Skeletal muscle satellite cell (primary cell): ENCODE data around the gene R3HDM1.

ENCODE experiments used
- H3K27me3 ChIP-seq: 2 replicates; pipeline ENCODE4 v1.7.0; 2013; ENCODE audit warnings: low read length; ENCODE audit not compliant: control insufficient read depth, insufficient read depth
- H3K36me3 ChIP-seq: 2 replicates; pipeline ENCODE4 v1.7.0; 2013; ENCODE audit warnings: mild to moderate bottlenecking, control low read depth, low read length; ENCODE audit not compliant: insufficient read depth
- H3K4me1 ChIP-seq: 2 replicates; pipeline ENCODE4 v1.7.0; 2013; ENCODE audit warnings: low read length; ENCODE audit not compliant: control insufficient read depth, insufficient read depth
- H3K4me2 ChIP-seq: 2 replicates; pipeline ENCODE4 v1.7.0; 2013; ENCODE audit warnings: mild to moderate bottlenecking, low read length
- H3K4me3 ChIP-seq: 2 replicates; pipeline ENCODE4 v1.7.0; 2013; ENCODE audit warnings: low read length
- H3K9ac ChIP-seq: 2 replicates; pipeline ENCODE4 v1.7.0; 2013; ENCODE audit warnings: mild to moderate bottlenecking, low read depth, low read length, moderate library complexity
- H3K9me3 ChIP-seq: replicated peaks from 2 replicates; pipeline ENCODE4 v1.7.0; 2013; ENCODE audit warnings: mild to moderate bottlenecking, control low read depth, low read length

The R3HDM1 gene

GRCh38 chr2:135573620-135574019 lies 42.3 kb downstream of the R3HDM1 start:
- no peaks in the 10 kb centered on the region for H3K9me3 ChIP-seq
- no peaks in the 10 kb centered on the region for H3K36me3 ChIP-seq
- H3K9ac ChIP-seq: no peak overlapping the region
- no peaks in the 10 kb centered on the region for H3K4me1 ChIP-seq
- H3K27me3 ChIP-seq: no peaks in the 10 kb centered on the region
- H3K4me2 ChIP-seq: no peak overlapping the region
- no peak overlapping the region for H3K4me3 ChIP-seq

- no peaks in the 10 kb centered on the region for H3K36me3 ChIP-seq
- no peak overlapping the region for H3K4me2 ChIP-seq
- no peaks in the 10 kb centered on the region for H3K9me3 ChIP-seq
- H3K9ac ChIP-seq: no peak overlapping the region
- no peaks in the 10 kb centered on the region for H3K27me3 ChIP-seq
- H3K4me1 ChIP-seq: no peaks in the 10 kb centered on the region
- no peak overlapping the region for H3K4me3 ChIP-seq
These were observed 50.0 kb downstream of the R3HDM1 start for GRCh38 chr2:135581282-135581681.

- no peak overlapping the region for H3K4me2 ChIP-seq
- no peaks in the 10 kb centered on the region for H3K36me3 ChIP-seq
- no peaks in the 10 kb centered on the region for H3K4me1 ChIP-seq
- H3K9ac ChIP-seq: no peak overlapping the region
- no peak overlapping the region for H3K4me3 ChIP-seq
- H3K9me3 ChIP-seq: no peaks in the 10 kb centered on the region
- no peaks in the 10 kb centered on the region for H3K27me3 ChIP-seq
These were observed 51.1 kb downstream of the R3HDM1 start for GRCh38 chr2:135582383-135582782.

GRCh38 chr2:135585586-135585985 lies 54.3 kb downstream of the R3HDM1 start:
- Histone ChIP-seq H3K4me1 (no peaks in the 10 kb centered on the region), H3K9me3 (no peaks in the 10 kb centered on the region), H3K4me2 (no peak overlapping the region), H3K4me3 (no peak overlapping the region), H3K9ac (no peak overlapping the region), H3K36me3 (no peaks in the 10 kb centered on the region), H3K27me3 (no peaks in the 10 kb centered on the region)

- Histone ChIP-seq H3K4me1 (no peaks in the 10 kb centered on the region), H3K36me3 (no peaks in the 10 kb centered on the region), H3K9ac (no peak overlapping the region), H3K9me3 (no peaks in the 10 kb centered on the region), H3K27me3 (no peaks in the 10 kb centered on the region), H3K4me3 (no peak overlapping the region), H3K4me2 (no peak overlapping the region)
These were observed 54.9 kb downstream of the R3HDM1 start for GRCh38 chr2:135586148-135586547.

- H3K27me3 ChIP-seq: no peaks in the 10 kb centered on the region
- H3K4me3 ChIP-seq: no peak overlapping the region
- peaks cover 7% of the 10 kb centered on the region for H3K9me3 ChIP-seq
- no peaks in the 10 kb centered on the region for H3K4me1 ChIP-seq
- H3K4me2 ChIP-seq: no peak overlapping the region
- H3K9ac ChIP-seq: no peak overlapping the region
- H3K36me3 ChIP-seq: no peaks in the 10 kb centered on the region
These were observed 56.7 kb downstream of the R3HDM1 start for GRCh38 chr2:135587958-135588357.

GRCh38 chr2:135590619-135591260 lies 59.5 kb downstream of the R3HDM1 start:
- H3K4me2 ChIP-seq: no peak overlapping the region

GRCh38 chr2:135600915-135601314 lies 69.6 kb downstream of the R3HDM1 start:
- H3K4me1 ChIP-seq: no peaks in the 10 kb centered on the region
- no peak overlapping the region for H3K4me2 ChIP-seq
- H3K9me3 ChIP-seq: no peaks in the 10 kb centered on the region
- H3K4me3 ChIP-seq: no peak overlapping the region
- H3K27me3 ChIP-seq: no peaks in the 10 kb centered on the region
- no peak overlapping the region for H3K9ac ChIP-seq
- H3K36me3 ChIP-seq: peaks cover 10% of the 10 kb centered on the region

More at GRCh38 chr2:135590619-135591260, 59.5 kb downstream of the R3HDM1 start:
- no peak overlapping the region for H3K4me3 ChIP-seq
- no peaks in the 10 kb centered on the region for H3K27me3 ChIP-seq
- peaks cover 7% of the 10 kb centered on the region for H3K9me3 ChIP-seq
- H3K9ac ChIP-seq: no peak overlapping the region
- no peaks in the 10 kb centered on the region for H3K4me1 ChIP-seq
- no peaks in the 10 kb centered on the region for H3K36me3 ChIP-seq

GRCh38 chr2:135603543-135603942 lies 72.3 kb downstream of the R3HDM1 start:
- Histone ChIP-seq H3K27me3 (no peaks in the 10 kb centered on the region), H3K9ac (no peak overlapping the region), H3K36me3 (peaks cover 12% of the 10 kb centered on the region), H3K9me3 (no peaks in the 10 kb centered on the region), H3K4me2 (no peak overlapping the region), H3K4me3 (no peak overlapping the region), H3K4me1 (no peaks in the 10 kb centered on the region)

- Histone ChIP-seq H3K9me3 (no peaks in the 10 kb centered on the region), H3K4me1 (no peaks in the 10 kb centered on the region), H3K27me3 (no peaks in the 10 kb centered on the region), H3K36me3 (peaks cover 12% of the 10 kb centered on the region), H3K9ac (no peak overlapping the region), H3K4me3 (no peak overlapping the region), H3K4me2 (no peak overlapping the region)
These were observed 76.3 kb downstream of the R3HDM1 start for GRCh38 chr2:135607561-135607960.

GRCh38 chr2:135612319-135612718 lies 81.0 kb downstream of the R3HDM1 start:
- Histone ChIP-seq H3K9ac (no peak overlapping the region), H3K27me3 (no peaks in the 10 kb centered on the region), H3K4me3 (no peak overlapping the region), H3K4me2 (no peak overlapping the region), H3K4me1 (peaks cover 1% of the 10 kb centered on the region), H3K36me3 (no peaks in the 10 kb centered on the region), H3K9me3 (no peaks in the 10 kb centered on the region)

GRCh38 chr2:135615404-135615803 lies 84.1 kb downstream of the R3HDM1 start:
- Histone ChIP-seq H3K4me1 (peaks cover 3% of the 10 kb centered on the region), H3K9ac (no peak overlapping the region), H3K4me3 (no peak overlapping the region), H3K9me3 (no peaks in the 10 kb centered on the region), H3K4me2 (no peak overlapping the region), H3K27me3 (no peaks in the 10 kb centered on the region), H3K36me3 (no peaks in the 10 kb centered on the region)
